Measurements from ENCODE around the gene ACSF2. TPM values are rescaled to one million over a fixed set of nuclear protein-coding genes. Genes with fewer than 3 reads are reported as not detected.

The ACSF2 gene
- total RNA-seq, 1 donor from 2014 or later = 28.1 TPM

DNA sequence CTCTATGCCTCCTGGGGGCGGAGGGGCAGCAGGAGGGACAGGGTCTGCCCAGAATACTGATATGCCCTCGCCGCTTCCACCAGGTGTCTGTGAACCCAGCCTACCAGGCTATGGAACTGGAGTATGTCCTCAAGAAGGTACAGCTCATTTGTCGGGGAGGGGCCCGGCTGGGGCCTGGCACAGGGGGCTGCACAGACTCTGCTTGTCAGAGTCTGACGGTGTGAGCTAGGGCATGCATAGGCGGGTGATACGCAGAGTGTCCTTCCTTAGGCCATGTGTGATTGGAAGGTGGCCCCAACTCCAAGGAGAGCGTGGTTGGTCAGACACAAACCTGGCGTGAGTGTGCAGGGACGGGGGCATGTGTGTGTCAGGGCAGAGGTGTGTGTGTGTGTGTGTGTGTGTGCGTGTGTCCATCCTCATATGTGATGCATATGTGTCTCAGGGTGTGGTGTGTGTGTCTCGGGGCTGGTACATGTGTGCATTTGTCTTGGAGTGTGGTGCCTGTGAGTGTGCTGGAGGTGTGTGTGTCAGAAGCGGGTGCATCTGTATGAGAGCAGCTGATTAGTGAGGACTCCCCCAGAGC lies 35.6 kb downstream of the ACSF2 start:
- Mint-ChIP-seq H3K4me1 (ENCODE audit: unreplicated experiment) (no peaks in the 10 kb centered on the region), H3K4me3 (ENCODE audit: unreplicated experiment) (no peak overlapping the region), H3K36me3 (ENCODE audit: unreplicated experiment) (no peaks in the 10 kb centered on the region), H3K27ac (ENCODE audit: unreplicated experiment) (no peak overlapping the region), H3K9me3 (ENCODE audit: unreplicated experiment) (no peaks in the 10 kb centered on the region), H3K27me3 (ENCODE audit: unreplicated experiment) (no peaks in the 10 kb centered on the region)
- TF ChIP-seq, protein P1, sequence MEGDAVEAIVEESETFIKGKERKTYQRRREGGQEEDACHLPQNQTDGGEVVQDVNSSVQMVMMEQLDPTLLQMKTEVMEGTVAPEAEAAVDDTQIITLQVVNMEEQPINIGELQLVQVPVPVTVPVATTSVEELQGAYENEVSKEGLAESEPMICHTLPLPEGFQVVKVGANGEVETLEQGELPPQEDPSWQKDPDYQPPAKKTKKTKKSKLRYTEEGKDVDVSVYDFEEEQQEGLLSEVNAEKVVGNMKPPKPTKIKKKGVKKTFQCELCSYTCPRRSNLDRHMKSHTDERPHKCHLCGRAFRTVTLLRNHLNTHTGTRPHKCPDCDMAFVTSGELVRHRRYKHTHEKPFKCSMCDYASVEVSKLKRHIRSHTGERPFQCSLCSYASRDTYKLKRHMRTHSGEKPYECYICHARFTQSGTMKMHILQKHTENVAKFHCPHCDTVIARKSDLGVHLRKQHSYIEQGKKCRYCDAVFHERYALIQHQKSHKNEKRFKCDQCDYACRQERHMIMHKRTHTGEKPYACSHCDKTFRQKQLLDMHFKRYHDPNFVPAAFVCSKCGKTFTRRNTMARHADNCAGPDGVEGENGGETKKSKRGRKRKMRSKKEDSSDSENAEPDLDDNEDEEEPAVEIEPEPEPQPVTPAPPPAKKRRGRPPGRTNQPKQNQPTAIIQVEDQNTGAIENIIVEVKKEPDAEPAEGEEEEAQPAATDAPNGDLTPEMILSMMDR (IDR thresholded peaks at IDR 0.05) = no peak
- DNase-seq (ENCODE audit: extremely low spot score, unreplicated experiment) = no peak

DNA sequence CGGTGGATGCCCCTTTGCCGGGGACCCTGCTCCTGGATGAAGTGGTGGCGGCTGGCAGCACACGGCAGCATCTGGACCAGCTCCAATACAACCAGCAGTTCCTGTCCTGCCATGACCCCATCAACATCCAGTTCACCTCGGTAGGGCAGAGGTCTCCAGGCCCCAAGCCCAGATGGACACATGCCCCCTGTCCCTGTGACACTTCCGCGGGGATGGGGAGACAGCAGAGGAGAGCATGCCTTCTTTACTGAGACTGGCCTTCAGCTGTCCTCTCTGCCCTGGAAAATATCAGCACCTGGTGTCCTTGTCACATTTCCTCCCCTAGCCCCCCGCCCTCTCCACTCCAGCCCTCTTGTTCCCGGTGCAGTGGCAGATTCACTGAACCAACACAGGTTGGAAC lies 36.4 kb downstream of the ACSF2 start:
- H3K36me3 Mint-ChIP-seq (ENCODE audit: unreplicated experiment) = no peaks in the 10 kb centered on the region
- H3K27me3 Mint-ChIP-seq (ENCODE audit: unreplicated experiment) = no peaks in the 10 kb centered on the region
- H3K27ac Mint-ChIP-seq (ENCODE audit: unreplicated experiment) = no peak overlapping the region
- no peaks in the 10 kb centered on the region for H3K9me3 Mint-ChIP-seq (ENCODE audit: unreplicated experiment)
- no peak overlapping the region for H3K4me3 Mint-ChIP-seq (ENCODE audit: unreplicated experiment)
- H3K4me1 Mint-ChIP-seq (ENCODE audit: unreplicated experiment) = no peaks in the 10 kb centered on the region
- DNase-seq (ENCODE audit: extremely low spot score, unreplicated experiment) = no peak
- TF ChIP-seq, protein P1 (IDR thresholded peaks at IDR 0.05) = no peak

DNA sequence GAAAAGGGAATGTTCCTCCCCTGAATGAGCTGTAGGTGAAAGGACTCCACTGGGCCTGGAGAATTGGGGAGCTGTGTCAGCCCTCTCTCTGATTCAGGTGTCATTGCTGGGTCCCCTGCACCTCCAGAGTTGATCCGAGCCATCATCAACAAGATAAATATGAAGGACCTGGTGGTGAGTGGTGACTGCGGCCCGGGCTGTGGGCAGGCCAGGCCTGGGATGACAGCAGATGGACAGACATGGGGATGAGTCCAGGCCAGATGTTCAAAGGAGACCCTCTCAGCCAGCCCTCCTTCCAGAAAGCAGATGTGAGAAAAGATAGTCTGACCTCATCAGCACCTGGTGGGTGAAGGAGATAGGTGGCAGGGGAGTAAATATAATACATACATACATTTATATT lies 38.1 kb downstream of the ACSF2 start:
- DNase-seq (ENCODE audit: extremely low spot score, unreplicated experiment) = no peak
- H3K27ac Mint-ChIP-seq (ENCODE audit: unreplicated experiment) = no peak overlapping the region
- no peaks in the 10 kb centered on the region for H3K36me3 Mint-ChIP-seq (ENCODE audit: unreplicated experiment)
- TF ChIP-seq, protein P1 (IDR thresholded peaks at IDR 0.05) = no peak
- no peaks in the 10 kb centered on the region for H3K9me3 Mint-ChIP-seq (ENCODE audit: unreplicated experiment)
- no peaks in the 10 kb centered on the region for H3K4me1 Mint-ChIP-seq (ENCODE audit: unreplicated experiment)
- no peaks in the 10 kb centered on the region for H3K27me3 Mint-ChIP-seq (ENCODE audit: unreplicated experiment)
- no peak overlapping the region for H3K4me3 Mint-ChIP-seq (ENCODE audit: unreplicated experiment)

DNA sequence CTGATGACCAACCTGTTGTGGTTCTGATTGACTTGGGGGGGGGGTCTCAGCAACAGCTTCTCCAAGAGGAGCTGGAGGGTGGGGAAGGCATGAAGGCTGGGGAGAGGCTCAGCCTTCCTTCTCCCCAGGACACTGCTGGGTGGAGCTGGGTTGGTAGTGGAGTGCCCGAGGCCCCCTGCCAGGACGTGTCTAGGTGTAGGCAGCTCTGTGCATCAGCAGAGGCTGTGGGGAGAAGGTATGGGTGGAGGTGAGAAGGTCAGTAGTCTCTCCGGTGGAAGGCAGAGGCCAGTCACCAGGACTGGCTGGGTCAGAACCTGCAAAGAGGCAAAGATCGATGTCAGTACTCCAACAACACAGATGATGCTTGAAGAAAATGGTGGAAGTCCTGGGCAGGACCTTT lies 38.7 kb downstream of the ACSF2 start:
- Mint-ChIP-seq H3K4me3 (ENCODE audit: unreplicated experiment) (no peak overlapping the region), H3K36me3 (ENCODE audit: unreplicated experiment) (no peaks in the 10 kb centered on the region), H3K4me1 (ENCODE audit: unreplicated experiment) (no peaks in the 10 kb centered on the region), H3K27ac (ENCODE audit: unreplicated experiment) (no peak overlapping the region), H3K27me3 (ENCODE audit: unreplicated experiment) (no peaks in the 10 kb centered on the region), H3K9me3 (ENCODE audit: unreplicated experiment) (no peaks in the 10 kb centered on the region)
- no peak for DNase-seq (ENCODE audit: extremely low spot score, unreplicated experiment)
- TF ChIP-seq, protein P1 (IDR thresholded peaks at IDR 0.05) = no peak

DNA sequence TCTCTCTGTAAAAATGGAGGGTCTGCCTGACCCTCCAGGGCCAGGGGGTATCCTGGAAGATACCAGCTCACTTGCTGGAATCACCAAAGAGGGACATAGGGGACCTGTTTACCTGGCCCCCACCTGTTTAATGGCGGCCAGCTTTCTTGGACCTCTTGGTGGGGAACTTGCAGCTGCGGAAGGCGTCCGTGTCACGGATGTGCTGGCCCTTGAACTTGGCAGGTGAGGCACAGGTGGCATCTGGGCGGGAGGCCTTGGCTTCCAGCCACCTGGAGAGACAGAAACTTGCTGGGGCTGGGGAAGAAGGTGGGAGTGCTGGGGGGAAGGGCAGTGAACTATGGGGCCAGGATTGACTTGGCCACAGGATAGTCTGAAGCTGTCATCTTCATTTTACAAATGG lies 39.2 kb downstream of the ACSF2 start:
- H3K27ac Mint-ChIP-seq (ENCODE audit: unreplicated experiment) = no peak overlapping the region
- H3K36me3 Mint-ChIP-seq (ENCODE audit: unreplicated experiment) = no peaks in the 10 kb centered on the region
- H3K4me3 Mint-ChIP-seq (ENCODE audit: unreplicated experiment) = no peak overlapping the region
- H3K27me3 Mint-ChIP-seq (ENCODE audit: unreplicated experiment) = no peaks in the 10 kb centered on the region
- TF ChIP-seq, protein P1 (IDR thresholded peaks at IDR 0.05) = no peak
- DNase-seq (ENCODE audit: extremely low spot score, unreplicated experiment) = no peak
- H3K4me1 Mint-ChIP-seq (ENCODE audit: unreplicated experiment) = no peaks in the 10 kb centered on the region
- no peaks in the 10 kb centered on the region for H3K9me3 Mint-ChIP-seq (ENCODE audit: unreplicated experiment)
